Lung (tissue), 12 donors: Measurements from ENCODE around the gene ERFL. TPM values are rescaled to one million over a fixed set of nuclear protein-coding genes. Genes with fewer than 3 reads are reported as not detected.

Experiments
- ATAC-seq: fragments of 200-7000 bp; cut with Tn5 transposase; one replicate; pipeline ENCODE4 v1.9.1; 2020; ENCODE audit warnings: moderate number of reproducible peaks; ENCODE audit not compliant: insufficient read depth, low FRiP score
- DNase-seq, 3 donors: peaks; one replicate each; pipeline ENCODE4 v3.0.0-alpha.2; 2013 to 2017
- H3K27ac ChIP-seq, 2 donors: one replicate each; pipeline ENCODE4 v1.5.1; 2013; ENCODE audit warnings: mild to moderate bottlenecking in 2 of 2, moderate library complexity in 2 of 2, control low read depth in 1 of 2, inconsistent platforms in 1 of 2, low read depth in 1 of 2, low read length in 1 of 2
- H3K27me3 ChIP-seq, 3 donors: one replicate each; pipeline ENCODE4 v1.5.1; 2013; ENCODE audit warnings: low read length in 2 of 3; ENCODE audit not compliant: control insufficient read depth in 3 of 3, insufficient read depth in 3 of 3
- H3K36me3 ChIP-seq, 4 donors: one replicate each; pipeline ENCODE4 v1.5.1; 2013; ENCODE audit warnings: low read length in 4 of 4, mild to moderate bottlenecking in 1 of 4, moderate library complexity in 1 of 4; ENCODE audit not compliant: control insufficient read depth in 4 of 4, insufficient read depth in 4 of 4
- H3K4me1 ChIP-seq, 5 donors: one replicate each; pipeline ENCODE4 v1.5.1; 2013; ENCODE audit warnings: low read length in 5 of 5, mild to moderate bottlenecking in 2 of 5, moderate library complexity in 1 of 5; ENCODE audit not compliant: control insufficient read depth in 5 of 5, insufficient read depth in 5 of 5
- H3K4me3 ChIP-seq: one replicate; pipeline ENCODE4 v1.5.1; 2013; ENCODE audit warnings: mild to moderate bottlenecking, control low read depth, moderate library complexity
- H3K9ac ChIP-seq, 2 donors: one replicate each; pipeline ENCODE4 v1.5.1; 2013; ENCODE audit warnings: low read length in 2 of 2, control low read depth in 1 of 2; ENCODE audit not compliant: insufficient read depth in 1 of 2
- H3K9me3 ChIP-seq, 4 donors: one replicate each; pipeline ENCODE4 v1.5.1; 2013; ENCODE audit warnings: low read length in 3 of 4, mild to moderate bottlenecking in 1 of 4, moderate library complexity in 1 of 4; ENCODE audit not compliant: control insufficient read depth in 4 of 4, insufficient read depth in 3 of 4
- CTCF ChIP-seq: IDR thresholded peaks from 2 replicates; pipeline ENCODE4 v1.5.1; 2012; ENCODE audit warnings: mild to moderate bottlenecking; ENCODE audit errors: control extremely low read depth, extremely low read depth
- WGBS, 2 donors: extraction: QIAGEN DNeasy Blood & Tissue Kit; methylation state at CpG; one replicate each; pipeline ENCODE4 v1.1.7; 2013; 5-methylcytosine and 5-hydroxymethylcytosine counted together
- polyA plus RNA-seq, 2 donors: library from polyadenylated mRNA; stranded (reverse); fragments of 200-250 nt; gene quantifications; one replicate each; pipeline ENCODE4 v1.2.1, GENCODE V29; 2013
- total RNA-seq, 2 donors: library from RNA; depleted of rRNA in 1 of 2; stranded (reverse); fragments of >200 nt in 1 of 2; gene quantifications; one replicate each; pipeline ENCODE4 v1.2.1, GENCODE V29; 2014 to 2021
- donor health status: control.
- donor health status: control.
- donor health status: Bipolar disorder and iron deficiency.
- donor health status: healthy.
- donor health status: DM: yes; HTN: yes; CAD: no.

ERFL gene
- total and polyA plus RNA-seq, 4 donors: 0.16 to 0.67 (median 0.37) TPM; not detected in 1

GRCh38 chr19:41910992-41911888 lies 17.0 kb downstream of the ERFL start:
- TF ChIP-seq CTCF: no peak
- DNase-seq (no peak), ATAC-seq (no peak)
- Histone ChIP-seq H3K4me3 (no peak overlapping the region), H3K9me3 (peaks cover 0 to 5% (median 0%) of the 10 kb centered on the region in 4 donors), H3K4me1 (peaks cover 0 to 3% (median 0%) of the 10 kb centered on the region in 5 donors), H3K27ac (no peak overlapping the region), H3K9ac (no peak overlapping the region), H3K27me3 (peaks cover 0 to 54% (median 41%) of the 10 kb centered on the region in 3 donors), H3K36me3 (peaks cover 0 to 15% (median 3%) of the 10 kb centered on the region in 4 donors)
- 60 to 73% methylated on average over 13 of the region's 13 CpGs for WGBS, 2 donors

GRCh38 chr19:41910240-41910991 lies 17.8 kb downstream of the ERFL start:
- H3K36me3 ChIP-seq: peaks cover 0 to 23% (median 8%) of the 10 kb centered on the region in 4 donors
- no peak overlapping the region for H3K4me3 ChIP-seq
- DNase-seq: no peak
- H3K9me3 ChIP-seq: peaks cover 0 to 2% (median 0%) of the 10 kb centered on the region in 4 donors
- peaks cover 0 to 47% (median 35%) of the 10 kb centered on the region in 3 donors for H3K27me3 ChIP-seq
- no peak overlapping the region for H3K9ac ChIP-seq
- no peak for TF ChIP-seq CTCF
- H3K4me1 ChIP-seq: peaks cover 0 to 3% (median 0%) of the 10 kb centered on the region in 5 donors
- no peak for ATAC-seq
- no peak overlapping the region for H3K27ac ChIP-seq
- 62 to 67% methylated on average over 12 of the region's 12 CpGs for WGBS, 2 donors

GRCh38 chr19:41909706-41910105 lies 18.5 kb downstream of the ERFL start:
- ATAC-seq (no peak), DNase-seq (no peak)
- H3K4me3 ChIP-seq: no peak overlapping the region
- peaks cover 0 to 30% (median 13%) of the 10 kb centered on the region in 4 donors for H3K36me3 ChIP-seq
- peaks cover 0 to 2% (median 0%) of the 10 kb centered on the region in 4 donors for H3K9me3 ChIP-seq
- 65 to 77% methylated on average over 13 of the region's 13 CpGs for WGBS, 2 donors
- peaks cover 0 to 4% (median 0%) of the 10 kb centered on the region in 5 donors for H3K4me1 ChIP-seq
- no peak for TF ChIP-seq CTCF
- H3K9ac ChIP-seq: no peak overlapping the region
- H3K27me3 ChIP-seq: peaks cover 0 to 40% (median 31%) of the 10 kb centered on the region in 3 donors
- H3K27ac ChIP-seq: no peak overlapping the region
